HG03432 (cell line): ENCODE data around the gene PROCA1.
A peak's percentile ranks its signal among the peaks of the same experiment; 100 is the strongest.
"Not testable (repeated sequence)": the region's sequence is repeated elsewhere in the genome, so short reads cannot be mapped to it uniquely, and the experiment has no call there.

ENCODE experiments used
- ATAC-seq: cut with Tn5 transposase; IDR thresholded peaks from one replicate; pipeline ENCODE4 v1.9.1; 2021; ENCODE audit warnings: mild to moderate bottlenecking, moderate library complexity; ENCODE audit not compliant: unreplicated experiment

PROCA1 gene

DNA sequence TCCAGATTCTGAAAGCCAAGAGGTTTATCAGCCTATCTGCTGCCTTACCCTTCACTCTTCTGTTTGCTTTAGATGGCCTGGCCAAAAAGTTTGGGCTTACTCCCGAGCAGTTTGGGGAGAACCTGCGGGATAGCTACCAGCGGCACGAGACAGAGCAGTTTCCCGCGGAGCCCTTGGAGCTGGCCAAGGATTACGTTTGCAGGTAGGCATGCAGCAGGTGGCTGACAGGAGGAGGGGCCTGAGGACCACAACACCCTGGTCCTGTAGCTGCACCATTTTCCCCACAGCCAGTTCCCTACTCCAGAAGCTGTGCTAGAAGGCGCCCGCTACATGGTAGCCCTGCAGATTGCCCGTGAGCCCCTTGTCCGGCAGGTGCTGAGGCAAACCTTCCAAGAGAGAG lies 29.0 kb downstream of the PROCA1 start:
- ATAC-seq, result no peak

DNA sequence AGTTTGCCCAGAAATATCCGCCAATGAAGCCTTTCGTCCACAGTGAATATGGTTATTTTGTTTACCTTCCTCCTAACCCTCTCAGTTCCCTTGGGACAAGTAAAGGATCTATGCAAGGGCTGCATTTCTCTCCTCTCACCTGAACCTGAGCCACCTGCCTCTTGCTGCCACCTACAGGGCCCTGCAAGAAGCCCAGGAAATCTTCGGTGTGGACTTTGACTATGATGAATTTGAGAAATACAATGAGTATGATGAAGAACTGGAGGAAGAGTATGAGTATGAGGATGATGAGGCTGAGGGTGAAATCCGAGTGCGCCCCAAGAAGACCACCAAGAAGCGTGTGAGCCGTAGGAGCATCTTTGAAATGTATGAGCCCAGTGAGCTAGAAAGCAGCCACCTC lies 35.7 kb downstream of the PROCA1 start:
- no peak for ATAC-seq

DNA sequence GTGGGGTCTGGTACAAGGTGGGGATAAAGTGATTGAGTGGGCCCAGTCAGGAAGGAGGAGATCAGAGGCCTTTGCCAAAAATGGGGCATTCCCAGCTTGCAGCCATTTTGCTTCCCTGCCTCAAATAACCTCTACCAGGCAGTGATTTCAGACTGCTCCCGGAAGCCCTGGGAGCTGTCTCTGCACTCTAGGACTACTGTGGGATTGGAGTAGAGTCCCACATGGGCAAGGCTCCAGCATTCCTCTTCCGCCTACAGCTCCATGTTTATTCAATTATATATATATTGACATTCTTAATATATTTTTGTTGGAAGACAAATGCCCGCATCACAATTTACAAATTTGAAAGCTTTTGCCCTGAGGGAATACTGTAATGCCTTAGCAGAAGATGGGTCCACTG lies 36.2 kb downstream of the PROCA1 start:
- ATAC-seq, result no peak

DNA sequence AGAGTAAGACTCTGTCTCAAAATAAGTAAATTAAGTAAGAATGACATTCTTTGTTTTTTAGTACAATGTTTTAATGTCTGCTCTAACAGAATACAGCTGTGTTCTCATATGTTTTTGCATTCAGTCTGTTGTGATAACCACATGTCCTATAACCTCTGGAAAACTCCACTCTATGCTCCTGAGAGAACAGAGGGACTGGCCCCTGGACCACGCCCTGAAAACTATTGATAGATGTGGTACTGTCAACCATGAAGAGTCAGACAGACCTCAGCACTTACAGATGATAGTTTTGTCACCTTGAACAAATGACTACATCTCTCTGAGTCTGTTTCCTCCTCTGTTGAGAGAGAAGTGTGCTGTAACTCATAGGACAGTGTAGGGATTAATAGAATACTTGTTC lies 41.8 kb downstream of the PROCA1 start:
- ATAC-seq, result no peak

DNA sequence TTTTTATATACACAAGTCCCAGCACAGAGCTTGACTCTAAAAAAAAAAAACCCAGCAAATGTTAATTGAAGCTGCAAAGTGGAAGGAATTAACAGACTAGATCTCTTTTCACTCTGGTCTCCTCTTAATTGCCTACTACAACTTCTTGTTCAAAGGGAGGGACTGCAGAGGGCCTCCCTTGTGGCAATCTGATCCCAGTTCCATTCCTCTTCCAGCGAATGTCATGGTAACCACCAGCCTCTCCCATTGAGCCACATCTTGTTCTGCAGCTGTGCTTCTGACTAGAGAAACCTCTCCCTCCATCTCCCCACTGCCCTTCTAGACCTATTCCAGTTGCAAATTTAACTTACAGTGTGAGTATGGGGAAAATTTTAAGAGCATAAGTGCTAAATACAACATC lies 43.8 kb downstream of the PROCA1 start:
- ATAC-seq, result no peak

DNA sequence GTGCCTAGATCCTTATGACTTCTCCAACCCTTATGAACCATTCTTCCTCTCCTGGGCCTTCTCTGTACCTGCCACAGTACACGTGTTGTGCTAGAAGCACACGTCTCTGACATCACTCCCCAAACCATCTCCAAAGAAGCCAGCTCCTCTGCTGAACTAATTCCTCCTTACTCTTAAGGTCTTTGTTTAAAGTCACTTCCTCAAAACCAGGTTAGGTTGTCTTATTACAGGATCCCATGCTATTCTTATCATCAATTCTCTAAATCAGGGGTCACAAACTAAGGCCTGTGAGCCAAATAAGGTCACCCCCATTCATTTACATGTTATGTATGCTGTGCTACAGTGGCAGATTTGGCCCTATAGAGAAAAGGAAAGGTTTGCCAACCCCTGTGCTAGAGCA lies 45.7 kb downstream of the PROCA1 start:
- ATAC-seq, result no peak

DNA sequence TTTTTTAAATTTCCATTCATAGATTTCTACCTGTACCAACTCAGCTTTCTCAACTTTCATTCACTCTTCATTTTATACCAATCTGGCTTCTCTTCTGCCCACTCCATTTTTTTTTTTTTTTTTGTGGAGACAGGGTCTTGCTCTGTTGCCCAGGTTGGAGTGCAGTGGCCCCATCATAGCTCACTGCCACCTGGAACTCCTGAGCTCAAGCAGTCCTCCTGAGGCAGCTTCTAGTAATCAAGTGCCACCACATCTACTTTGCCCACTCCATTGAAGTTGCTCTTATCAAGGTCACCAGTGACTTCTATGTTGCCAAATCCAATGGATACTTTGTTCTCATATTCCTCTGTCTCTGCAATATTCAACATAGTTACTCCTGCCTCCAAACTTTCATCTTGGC lies 48.0 kb downstream of the PROCA1 start:
- no peak for ATAC-seq

DNA sequence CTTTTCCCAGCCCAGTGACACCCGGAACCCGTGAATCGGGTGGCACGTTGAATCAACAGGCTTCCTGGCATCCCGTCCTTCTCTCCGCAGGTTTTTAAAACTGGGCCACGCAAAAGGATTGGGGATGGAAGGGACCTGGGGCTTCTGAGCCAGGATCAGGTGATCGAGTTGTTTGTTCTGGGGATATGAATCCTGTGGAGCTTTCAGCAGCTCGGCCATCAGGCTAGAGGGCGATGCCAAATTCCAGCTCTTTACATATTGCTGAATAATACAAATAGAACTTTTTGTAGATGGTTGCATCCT lies 49.2 kb downstream of the PROCA1 start:
- ATAC-seq, result no peak

DNA sequence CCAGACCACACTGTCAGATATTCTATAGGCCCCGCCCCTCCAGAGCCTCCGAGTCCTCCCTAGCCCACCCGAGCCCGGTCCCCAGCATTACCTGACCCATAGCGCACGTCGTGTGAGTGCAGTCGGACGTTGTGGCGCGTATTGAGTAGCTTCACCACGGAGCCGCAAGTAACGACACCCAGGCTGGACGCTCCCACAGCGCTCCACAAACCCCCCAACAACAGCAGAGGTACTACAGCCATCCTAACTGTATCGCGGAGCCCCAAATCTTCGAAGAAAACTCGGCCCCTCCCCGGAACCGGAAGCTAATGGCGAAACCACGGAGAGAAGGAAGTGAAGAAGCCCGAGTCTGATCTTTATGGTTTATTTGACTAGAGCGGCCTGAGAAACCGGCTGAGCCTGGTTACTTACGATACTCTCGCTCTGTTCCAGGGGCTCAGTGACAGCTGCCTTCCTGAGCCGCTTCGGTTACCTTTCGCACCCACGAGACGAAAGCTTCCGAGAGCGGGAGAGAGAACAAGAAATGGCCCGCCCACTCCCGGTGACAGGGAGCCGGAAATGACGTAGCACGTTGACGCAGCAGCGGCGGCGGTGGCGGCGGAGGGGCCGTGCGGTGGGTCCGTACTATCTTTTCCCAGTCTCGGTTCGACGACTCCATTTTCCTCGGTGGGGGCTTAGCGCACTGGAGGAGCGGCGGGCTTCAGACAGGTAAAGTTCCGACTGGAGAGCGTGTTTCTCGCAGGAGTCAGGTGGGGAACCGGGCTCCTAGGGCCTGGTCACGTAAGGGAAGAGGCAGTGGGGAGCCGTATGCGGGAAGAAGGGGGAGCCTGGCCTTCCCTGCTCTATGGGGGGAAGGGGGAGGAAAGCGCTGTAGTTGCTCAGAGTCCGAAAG lies 49.8 kb downstream of the PROCA1 start, which contains the start of the genes SDF2 and SUPT6H:
SDF2 (minus strand) TSS at position 272 of the 892 bp plus-strand sequence; CDS start at position 242, 30 bp downstream.
SUPT6H (plus strand) TSS at position 571 of the 892 bp plus-strand sequence. CDS start 11,197 bp downstream, outside the sequence.
- ATAC-seq, result peak; percentile 88

DNA sequence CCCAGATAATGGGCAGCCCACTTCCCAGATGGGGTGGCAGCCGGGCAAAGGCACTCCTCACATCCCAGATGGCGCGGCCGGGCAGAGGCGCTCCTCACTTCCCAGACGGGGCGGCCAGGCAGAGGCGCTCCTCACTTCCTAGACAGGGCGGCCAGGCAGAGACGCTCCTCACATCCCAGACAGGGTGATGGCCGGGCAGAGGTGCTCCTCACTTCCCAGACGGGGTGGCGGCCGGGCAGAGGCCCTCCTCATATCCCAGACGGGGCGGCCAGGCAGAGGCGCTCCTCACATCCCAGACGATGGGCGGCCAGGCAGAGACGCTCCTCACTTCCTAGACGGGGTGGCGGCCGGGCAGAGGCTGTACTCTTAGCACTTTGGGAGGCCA lies 52.2 kb downstream of the PROCA1 start:
- ATAC-seq, result not testable (repeated sequence)

DNA sequence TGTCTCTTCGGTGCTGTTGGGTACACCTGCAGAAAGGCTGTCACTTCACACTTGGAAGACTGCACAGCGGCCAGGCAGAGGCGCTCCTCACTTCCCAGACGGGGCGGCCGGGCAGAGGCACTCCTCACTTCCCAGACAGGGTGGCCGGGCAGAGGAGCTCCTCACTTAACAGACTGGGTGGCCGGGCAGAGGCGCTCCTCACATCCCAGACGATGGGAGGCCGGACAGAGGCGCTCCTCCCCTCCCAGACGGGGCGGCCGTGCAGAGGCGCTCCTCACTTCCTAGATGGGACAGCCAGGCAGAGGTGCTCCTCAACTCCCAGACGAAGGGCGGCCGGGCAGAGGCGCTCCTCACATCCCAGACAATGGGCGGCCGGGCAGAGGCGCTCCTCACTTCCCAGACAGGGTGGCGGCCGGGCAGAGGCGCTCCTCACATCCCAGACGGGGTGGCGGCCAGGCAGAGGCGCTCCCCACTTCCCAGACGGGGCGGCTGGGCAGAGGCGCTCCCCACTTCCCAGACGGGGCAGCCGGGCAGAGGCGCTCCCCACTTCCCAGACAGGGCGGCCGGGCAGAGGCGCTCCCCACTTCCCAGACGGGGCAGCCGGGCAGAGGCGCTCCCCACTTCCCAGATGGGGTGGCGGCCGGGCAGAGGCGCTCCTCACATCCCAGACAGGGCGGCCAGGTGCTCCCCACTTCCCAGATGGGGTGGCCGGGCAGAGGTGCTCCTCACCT lies 52.8 kb downstream of the PROCA1 start:
- ATAC-seq, result not testable (repeated sequence)

DNA sequence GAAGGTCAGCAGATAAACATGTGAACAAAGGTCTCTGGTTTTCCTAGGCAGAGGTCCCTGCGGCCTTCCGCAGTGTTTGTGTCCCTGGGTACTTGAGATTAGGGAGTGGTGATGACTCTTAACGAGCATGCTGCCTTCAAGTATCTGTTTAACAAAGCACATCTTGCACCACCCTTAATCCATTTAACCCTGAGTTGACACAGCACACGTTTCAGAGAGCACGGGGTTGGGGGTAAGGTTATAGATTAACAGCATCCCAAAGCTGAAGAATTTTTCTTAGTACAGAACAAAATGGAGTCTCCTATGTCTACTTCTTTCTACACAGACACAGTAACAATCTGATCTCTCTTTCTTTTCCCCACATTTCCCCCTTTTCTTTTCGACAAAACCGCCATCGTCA lies 53.3 kb downstream of the PROCA1 start:
- ATAC-seq, result not testable (repeated sequence)

DNA sequence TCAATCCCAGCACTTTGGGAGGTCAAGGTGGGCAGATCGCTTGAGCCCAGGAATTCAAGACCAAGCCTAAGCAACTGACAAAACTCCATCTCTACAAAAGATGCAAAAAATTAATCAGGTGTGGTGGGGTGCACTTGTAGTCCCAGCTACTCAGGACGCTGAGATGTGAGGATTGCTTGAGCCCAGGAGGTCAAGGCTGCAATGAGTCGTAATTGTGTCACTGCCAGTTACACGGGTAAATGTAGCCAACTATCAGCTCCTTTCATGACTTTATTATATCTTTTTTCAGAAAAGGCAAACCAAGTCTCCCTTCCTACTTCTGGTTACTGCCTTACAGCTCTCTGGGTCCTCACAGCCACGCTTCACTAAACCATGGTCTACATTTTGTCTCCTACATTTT lies 53.9 kb downstream of the PROCA1 start:
- no peak for ATAC-seq

DNA sequence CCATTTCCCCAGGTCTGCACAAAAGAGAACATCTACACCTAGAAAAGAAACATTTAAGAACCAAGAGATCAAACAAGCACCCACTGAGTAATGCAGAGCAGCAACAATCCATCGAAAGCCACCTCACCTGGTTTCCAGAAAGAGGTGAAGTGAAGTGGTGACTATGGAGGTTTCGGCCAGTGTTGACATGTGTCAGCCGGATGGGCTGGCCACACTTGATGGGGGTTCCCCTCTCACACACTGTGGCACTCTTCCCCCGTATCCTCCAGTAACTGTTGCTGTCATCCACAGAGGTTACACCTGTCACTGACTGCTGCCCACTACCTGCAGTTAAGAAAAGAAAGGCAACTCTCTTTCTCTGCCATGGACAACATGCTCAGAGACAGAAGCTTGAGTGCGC lies 56.5 kb downstream of the PROCA1 start:
- ATAC-seq, result no peak
